Natural killer cell (primary cell): ENCODE data around the gene ZNF280D. TPM values are rescaled to one million over a fixed set of nuclear protein-coding genes. Genes with fewer than 3 reads are reported as not detected.

Experiments used
- ATAC-seq, 3 donors: fragments of 150-1000 bp in 2 of 3; fragments of 200-7000 bp in 1 of 3; cut with Tn5 transposase; 1 replicate in 1 of 3; 2 replicates in 2 of 3; pipeline ENCODE4 v1.10.0; 2021; ENCODE audit warnings: mild to moderate bottlenecking in 2 of 3, moderate library complexity in 2 of 3
- DNase-seq, 2 donors: peaks; one replicate each; pipeline versions ENCODE4 v3.0.0 to v3.0.0-alpha.2; 2013 to 2021; ENCODE audit warnings: mixed read lengths in 1 of 2
- H3K27ac ChIP-seq: one replicate; pipeline ENCODE4 v1.5.1; 2013; ENCODE audit warnings: mild to moderate bottlenecking, low read length
- H3K27me3 ChIP-seq: one replicate; pipeline ENCODE4 v1.6.1; 2013; ENCODE audit warnings: low read length; ENCODE audit not compliant: control insufficient read depth, insufficient read depth
- H3K36me3 ChIP-seq: one replicate; pipeline ENCODE4 v1.6.1; 2013; ENCODE audit warnings: low read length; ENCODE audit not compliant: control insufficient read depth, insufficient read depth
- H3K4me1 ChIP-seq: one replicate; pipeline ENCODE4 v1.6.1; 2013; ENCODE audit warnings: low read length; ENCODE audit not compliant: control insufficient read depth, insufficient read depth
- H3K4me3 ChIP-seq: one replicate; pipeline ENCODE4 v1.5.1; 2013; ENCODE audit warnings: low read length
- H3K9me3 ChIP-seq: one replicate; pipeline ENCODE4 v1.6.1; 2013; ENCODE audit warnings: low read length; ENCODE audit not compliant: control insufficient read depth, insufficient read depth
- H3K27ac Mint-ChIP-seq, 2 donors: one replicate each; pipeline ENCODE4 v1.8.0; 2022; ENCODE audit warnings: mild to moderate bottlenecking in 2 of 2, mixed read lengths in 2 of 2, moderate library complexity in 1 of 2
- H3K27me3 Mint-ChIP-seq, 2 donors: one replicate each; pipeline ENCODE4 v1.8.0; 2022; ENCODE audit warnings: low read depth in 2 of 2, mixed read lengths in 2 of 2
- H3K36me3 Mint-ChIP-seq: one replicate; pipeline ENCODE4 v1.8.0; 2022; ENCODE audit warnings: mixed read lengths
- H3K4me1 Mint-ChIP-seq, 2 donors: one replicate each; pipeline ENCODE4 v1.8.0; 2022; ENCODE audit warnings: mixed read lengths in 2 of 2
- H3K4me3 Mint-ChIP-seq: one replicate; pipeline ENCODE4 v1.8.0; 2022; ENCODE audit warnings: mild to moderate bottlenecking, moderate library complexity, mixed read lengths
- H3K9me3 Mint-ChIP-seq, 2 donors: one replicate each; pipeline ENCODE4 v1.8.0; 2022; ENCODE audit warnings: mixed read lengths in 2 of 2
- CTCF ChIP-seq: fragments of 200-600 bp; IDR thresholded peaks from one replicate; pipeline ENCODE4 v1.8.0; 2022; ENCODE audit warnings: antibody characterized with exemption
- WGBS: methylation state at CpG from one replicate; pipeline ENCODE4 v1.1.7; 2013; ENCODE audit warnings: missing lambda C conversion rate; ENCODE audit not compliant: insufficient coverage; 5-methylcytosine and 5-hydroxymethylcytosine counted together
- intact Hi-C: fragments of 100-400 bp; cut with micrococcal nuclease; formaldehyde crosslinking; loops from one replicate; pipeline ENCODE4 v1.14.2; 2022
- total RNA-seq, 4 donors: library from RNA; stranded (reverse); fragments of 120-200 nt in 1 of 4; gene quantifications; one replicate each; pipeline versions ENCODE4 v1.2.3 to v1.2.4, GENCODE V29; 2013 to 2022

Gene ZNF280D
- total RNA-seq, 3 donors from 2014 or later (not counting 1 experiment from before 2014, with no cell fraction given): 35.6 to 39.6 (median 35.9) TPM

- Histone ChIP-seq H3K9me3 (no peaks in the 10 kb centered on the region), H3K27ac (no peak overlapping the region), H3K36me3 (no peaks in the 10 kb centered on the region), H3K4me1 (peaks cover 21% of the 10 kb centered on the region), H3K27me3 (no peaks in the 10 kb centered on the region), H3K4me3 (peak overlapping the region; percentile 22)
- no peak for ATAC-seq
- Mint-ChIP-seq H3K9me3 (no peaks in the 10 kb centered on the region), H3K27me3 (no peaks in the 10 kb centered on the region), H3K36me3 (no peaks in the 10 kb centered on the region), H3K4me3 (peak overlapping the region; percentile 67), H3K27ac (peak overlapping the region in 1 of 2 donors; percentile 8), H3K4me1 (peaks cover 30 to 31% of the 10 kb centered on the region in 2 donors)
- intact Hi-C loops: no loop called here
- DNase-seq: peak in 1 of 2 donors; percentile 20
- no peak for TF ChIP-seq CTCF
- 92% methylated on average over 9 of the region's 9 CpGs for WGBS
Measured at GRCh38 chr15:56734013-56734635, 815 bp upstream of the ZNF280D start.

- WGBS: 4% methylated on average over 8 of the region's 8 CpGs
Measured at GRCh38 chr15:56732886-56733135, 498 bp downstream of the ZNF280D start.

DNA sequence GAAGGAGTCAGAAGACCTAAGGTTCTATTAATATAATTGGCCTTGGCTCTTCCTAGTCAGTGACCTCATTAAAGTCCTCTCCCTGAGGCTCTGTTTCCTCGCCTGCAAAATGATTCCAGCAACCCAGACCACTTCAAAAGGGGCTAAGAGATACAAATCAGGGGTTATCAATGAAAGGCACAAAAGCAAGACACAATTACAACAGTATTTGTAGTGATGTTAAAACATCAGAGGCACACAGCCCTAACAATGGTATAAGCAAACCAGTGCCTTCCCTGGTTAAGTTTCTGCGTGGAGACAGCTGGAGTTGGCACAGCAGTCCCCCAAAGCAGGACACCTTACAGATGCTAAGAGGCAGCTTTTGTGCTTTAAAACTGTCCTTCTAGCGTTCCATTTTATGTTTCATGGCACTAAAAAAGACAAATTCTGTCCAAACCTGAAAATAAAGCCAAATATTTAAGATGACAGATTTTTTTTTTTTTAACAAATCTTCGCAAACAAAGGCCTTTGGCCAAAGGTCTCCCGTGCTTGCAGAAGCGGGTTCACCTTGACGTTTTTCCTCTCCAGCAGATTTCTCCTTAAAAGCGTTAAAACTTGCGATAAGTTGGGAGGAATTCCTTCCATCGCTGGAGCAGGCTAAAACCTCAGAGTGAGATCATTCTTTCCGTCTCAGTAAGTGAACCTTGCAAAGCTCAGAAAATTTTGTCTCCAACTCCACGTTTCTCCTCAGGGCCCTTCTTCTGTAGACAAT is 999 bp downstream of the ZNF280D start:
- intact Hi-C loops: no loop called here
- 15% methylated on average over 11 of the region's 12 CpGs for WGBS
- Mint-ChIP-seq H3K27ac (peak overlapping the region; percentile 87 to 95), H3K4me1 (peaks cover 34 to 35% of the 10 kb centered on the region in 2 donors), H3K9me3 (no peaks in the 10 kb centered on the region), H3K36me3 (no peaks in the 10 kb centered on the region), H3K4me3 (peak overlapping the region; percentile 94), H3K27me3 (no peaks in the 10 kb centered on the region)
- no peak for ATAC-seq
- Histone ChIP-seq H3K27me3 (no peaks in the 10 kb centered on the region), H3K4me1 (peaks cover 21% of the 10 kb centered on the region), H3K4me3 (peak overlapping the region; percentile 79), H3K36me3 (peaks cover 1% of the 10 kb centered on the region), H3K9me3 (no peaks in the 10 kb centered on the region), H3K27ac (peak overlapping the region; percentile 71)
- peak in 1 of 2 donors; percentile 38 for DNase-seq
- TF ChIP-seq CTCF: no peak

More at GRCh38 chr15:56732886-56733135, 498 bp downstream of the ZNF280D start:
- H3K4me3 Mint-ChIP-seq: peak overlapping the region; percentile 94
- H3K4me1 Mint-ChIP-seq: peaks cover 34 to 35% of the 10 kb centered on the region in 2 donors
- Histone ChIP-seq H3K27ac (peak overlapping the region; percentile 71), H3K4me3 (peak overlapping the region; percentile 79), H3K9me3 (no peaks in the 10 kb centered on the region), H3K27me3 (no peaks in the 10 kb centered on the region), H3K36me3 (no peaks in the 10 kb centered on the region), H3K4me1 (peaks cover 21% of the 10 kb centered on the region)
- no peaks in the 10 kb centered on the region for H3K9me3 Mint-ChIP-seq
- peak overlapping the region; percentile 87 to 95 for H3K27ac Mint-ChIP-seq
- no peaks in the 10 kb centered on the region for H3K27me3 Mint-ChIP-seq
- H3K36me3 Mint-ChIP-seq: no peaks in the 10 kb centered on the region
- intact Hi-C loops: no loop called here
- DNase-seq (no peak), ATAC-seq (no peak)
- TF ChIP-seq CTCF: no peak
